ENCODE data around the gene ESRRA.
A peak's percentile ranks its signal among the peaks of the same experiment; 100 is the strongest.

- TF ChIP-seq CTCF (IDR thresholded peaks at IDR 0.05 in 8 of 11, conservative IDR thresholded peaks at IDR 0.05 in 3 of 11): no peak
- no peak for TF ChIP-seq POLR2A (IDR thresholded peaks at IDR 0.05)
- TF ChIP-seq POLR2AphosphoS5 (IDR thresholded peaks at IDR 0.05): peak in 1 of 3 donors; percentile 14
Measured at GRCh38 chr11:64263021-64263946, 42.0 kb upstream of the ESRRA start.
